HCT116 (cell line): ENCODE measurements around the gene FSIP2. TPM values are rescaled to one million over a fixed set of nuclear protein-coding genes. Genes with fewer than 3 reads are reported as not detected.

ENCODE experiments used
- ATAC-seq: fragments of 200-7000 bp; cut with Tn5 transposase; 2 replicates; pipeline ENCODE4 v1.9.1; 2020; ENCODE audit warnings: mild to moderate bottlenecking, moderate library complexity
- BruUV-seq: library from RNA; stranded (reverse); fragments of 400-500 nt; replicated peaks from 2 replicates; lab custom pipeline; 2021; lab: Mats Ljungman, UMichigan
- CTCF ChIA-PET: fragments of 300-600 bp; sonication (Branson Sonifier 250); formaldehyde crosslinking; loops from one replicate; lab custom pipeline; 2021; ENCODE audit warnings: antibody characterized with exemption; lab: Charles Lee
- POLR2A ChIA-PET: fragments of 300-600, 350-600 bp; sonication (Branson Sonifier 250); formaldehyde crosslinking; loops from one replicate; lab custom pipeline; 2021; ENCODE audit warnings: antibody characterized with exemption; lab: Charles Lee
- RAD21 ChIA-PET, 2 experiments: fragments of 300-600 bp; sonication (Branson Sonifier 250); formaldehyde crosslinking; loops; one replicate each; lab custom pipeline; 2023; ENCODE audit warnings: low total read pairs in 2 of 2; ENCODE audit not compliant: uncharacterized antibody in 2 of 2, unreplicated experiment in 2 of 2, low non-redundant PET in 1 of 2; lab: Charles Lee
- DNase-seq: peaks from one replicate; pipeline ENCODE4 v3.0.0-alpha.2; 2010; ENCODE audit warnings: low read depth, low spot score
- H2AFZ ChIP-seq: fragments of 200-600 bp; shearing (Covaris generic), sonication (generic); 2 replicates; pipeline ENCODE4 v1.6.1; 2017; ENCODE audit warnings: low read depth, mixed run types, mixed read lengths, antibody characterized with exemption, low read length; ENCODE audit not compliant: poor library complexity, severe bottlenecking
- H3K27ac ChIP-seq: 2 replicates; pipeline ENCODE4 v1.5.1; 2012; ENCODE audit warnings: low read depth, low read length
- H3K27me3 ChIP-seq: fragments of 200-600 bp; sonication (generic); 2 replicates; pipeline ENCODE4 v1.6.1; 2016; ENCODE audit warnings: mixed run types, low read length, mixed read lengths; ENCODE audit not compliant: insufficient read depth
- H3K36me3 ChIP-seq, 2 experiments: fragments of 200-500 bp in 1 of 2; fragments of 200-600 bp in 1 of 2; sonication (Bioruptor generic) in 1 of 2; sonication (generic) in 1 of 2; 2 replicates each; pipeline versions ENCODE4 v1.5.1 to v1.6.1; 2014 to 2016; ENCODE audit warnings: low read length in 2 of 2, inconsistent platforms in 1 of 2, mixed read lengths in 1 of 2, mixed run types in 1 of 2; ENCODE audit not compliant: insufficient read depth in 2 of 2, control insufficient read depth in 1 of 2
- H3K4me1 ChIP-seq, 2 experiments: fragments of 200-600 bp in 1 of 2; sonication (generic) in 1 of 2; 2 replicates each; pipeline versions ENCODE4 v1.5.1 to v1.6.1; 2012 to 2017; ENCODE audit warnings: low read length in 2 of 2, inconsistent platforms in 1 of 2, mild to moderate bottlenecking in 1 of 2, mixed read lengths in 1 of 2, mixed run types in 1 of 2, moderate library complexity in 1 of 2; ENCODE audit not compliant: insufficient read depth in 2 of 2, control insufficient read depth in 1 of 2
- H3K4me2 ChIP-seq: fragments of 200-600 bp; sonication (generic); 2 replicates; pipeline ENCODE4 v1.6.1; 2017; ENCODE audit warnings: mixed run types, low read length, mixed read lengths
- H3K4me3 ChIP-seq, 2 experiments: fragments of 200-600 bp in 1 of 2; sonication (generic) in 1 of 2; replicated peaks in 1 of 2; 2 replicates each; pipeline ENCODE4 v1.5.1; 2011 to 2016; ENCODE audit warnings: low read length in 2 of 2, control low read depth in 1 of 2, low read depth in 1 of 2, mild to moderate bottlenecking in 1 of 2, mixed read lengths in 1 of 2, mixed run types in 1 of 2
- H3K79me2 ChIP-seq: fragments of 200-600 bp; sonication (generic); 2 replicates; pipeline ENCODE4 v1.6.1; 2017; ENCODE audit warnings: mild to moderate bottlenecking, mixed run types, low read length, moderate library complexity, mixed read lengths; ENCODE audit not compliant: insufficient read depth
- H3K9ac ChIP-seq: fragments of 200-600 bp; sonication (generic); 2 replicates; pipeline ENCODE4 v1.6.1; 2016; ENCODE audit warnings: low read length, mixed read lengths
- H3K9me2 ChIP-seq: fragments of 200-600 bp; sonication (generic), shearing (Covaris generic); 2 replicates; pipeline ENCODE4 v1.6.1; 2017; ENCODE audit warnings: mixed run types, mild to moderate bottlenecking, moderate library complexity; ENCODE audit not compliant: insufficient read depth
- H3K9me3 ChIP-seq, 2 experiments: fragments of 200-500 bp in 1 of 2; fragments of 200-600 bp in 1 of 2; sonication (Bioruptor generic) in 1 of 2; sonication (generic) in 1 of 2; 2 replicates each; pipeline ENCODE4 v1.6.1; 2014 to 2017; ENCODE audit warnings: low read length in 2 of 2, mixed read lengths in 2 of 2, inconsistent platforms in 1 of 2, low read depth in 1 of 2, mild to moderate bottlenecking in 1 of 2, mixed run types in 1 of 2, moderate library complexity in 1 of 2; ENCODE audit not compliant: control insufficient read depth in 1 of 2, insufficient read depth in 1 of 2
- H4K20me1 ChIP-seq: fragments of 200-600 bp; sonication (generic), shearing (Covaris generic); 2 replicates; pipeline ENCODE4 v1.6.1; 2017; ENCODE audit warnings: mixed run types, mild to moderate bottlenecking, moderate library complexity; ENCODE audit not compliant: insufficient read depth
- FOSL1 ChIP-seq: IDR thresholded peaks from 2 replicates; pipeline ENCODE4 v1.6.1; 2012; ENCODE audit warnings: low read depth
- RAD21 ChIP-seq: IDR thresholded peaks from 2 replicates; pipeline ENCODE4 v1.6.1; 2012; ENCODE audit warnings: low read depth, mild to moderate bottlenecking
- YY1 ChIP-seq: IDR thresholded peaks from 2 replicates; pipeline ENCODE4 v1.6.1; 2011; ENCODE audit warnings: low read length, low read depth, moderate library complexity, mild to moderate bottlenecking; ENCODE audit not compliant: insufficient replicate concordance; ENCODE audit errors: extremely low read depth
- intact Hi-C: fragments of 100-400 bp; cut with micrococcal nuclease; formaldehyde crosslinking; loops from 2 replicates; pipeline ENCODE4 v1.10.0; 2022
- total RNA-seq: library from RNA; stranded (reverse); gene quantifications from one replicate; pipeline ENCODE4 v1.2.1, GENCODE V29; 2021; ENCODE audit not compliant: unreplicated experiment
- TF ChIP-seq, protein P1 (sequence below): IDR thresholded peaks from 2 replicates; pipeline ENCODE4 v1.6.1; 2012

FSIP2 gene
- total RNA-seq, 1 experiment from 2014 or later: not detected

DNA sequence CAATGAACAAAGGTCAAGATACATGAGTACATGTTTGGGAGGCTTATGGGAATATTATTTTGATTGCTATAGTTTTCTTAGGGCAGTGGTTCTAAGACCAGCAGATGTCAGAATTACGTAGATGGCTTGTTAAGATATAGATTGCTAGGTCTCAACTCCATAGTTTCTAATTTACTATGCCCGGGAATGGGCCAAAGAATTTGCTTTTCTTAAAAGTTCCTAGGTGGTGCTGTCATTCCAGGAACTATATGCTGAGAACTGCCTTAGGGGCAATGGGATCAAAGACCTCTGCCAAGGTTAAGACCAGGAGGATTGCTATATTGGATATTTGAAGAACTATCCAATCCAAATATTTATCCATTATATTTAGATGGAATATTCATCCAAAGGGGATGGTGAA is 141.8 kb downstream of the FSIP2 start:
- no peaks in the 10 kb centered on the region for H3K4me1 ChIP-seq
- POLR2A ChIA-PET: no interaction called here

More for the DNA sequence above, 141.8 kb downstream of the FSIP2 start:
- Histone ChIP-seq H3K4me3 (no peak overlapping the region), H3K79me2 (no peaks in the 10 kb centered on the region), H3K9ac (no peak overlapping the region), H3K27ac (no peak overlapping the region), H3K4me2 (no peak overlapping the region), H3K9me2 (no peaks in the 10 kb centered on the region), H3K27me3 (no peaks in the 10 kb centered on the region), H3K36me3 (no peaks in the 10 kb centered on the region), H2AFZ (no peak overlapping the region), H4K20me1 (no peaks in the 10 kb centered on the region), H3K9me3 (no peaks in the 10 kb centered on the region)
- intact Hi-C loops: no loop called here
- ChIA-PET CTCF (no interaction called here), RAD21 (no interaction called here)
- no TSS peak for BruUV-seq
- ATAC-seq: no peak
- TF ChIP-seq YY1 (no peak), FOSL1 (no peak), RAD21 (0 out of 2 replicates have a peak, but pooled peaks have one; percentile 4)
- TF ChIP-seq, protein P1, sequence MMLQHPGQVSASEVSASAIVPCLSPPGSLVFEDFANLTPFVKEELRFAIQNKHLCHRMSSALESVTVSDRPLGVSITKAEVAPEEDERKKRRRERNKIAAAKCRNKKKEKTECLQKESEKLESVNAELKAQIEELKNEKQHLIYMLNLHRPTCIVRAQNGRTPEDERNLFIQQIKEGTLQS: no peak
- no peak for DNase-seq
